ENCODE data around the gene PRR36. TPM values are rescaled to one million over a fixed set of nuclear protein-coding genes. Genes with fewer than 3 reads are reported as not detected.
A peak's percentile ranks its signal among the peaks of the same experiment; 100 is the strongest.

The PRR36 gene
- total RNA-seq, 4 donors from 2014 or later: 2.5 TPM; not detected in 3

- no peak overlapping the region for H3K4me3 ChIP-seq
- WGBS, 2 donors: 65 to 69% methylated on average over 15 to 18 of the region's 18 CpGs
- TF ChIP-seq CTCF (IDR thresholded peaks at IDR 0.05) (no peak), POLR2A (IDR thresholded peaks at IDR 0.05) (no peak), EP300 (IDR thresholded peaks at IDR 0.05) (no peak)
Measured at GRCh38 chr19:7864690-7865074, 9.5 kb downstream of the PRR36 start.

GRCh38 chr19:7863971-7864689, 10.1 kb downstream of the PRR36 start:
- H3K4me3 ChIP-seq: no peak overlapping the region
- H3K27ac ChIP-seq: no peak overlapping the region
- peaks cover 0 to 35% (median 0%) of the 10 kb centered on the region in 3 donors for H3K36me3 ChIP-seq
- 66 to 76% methylated on average over 8 to 20 of the region's 21 CpGs for WGBS, 2 donors
- peaks cover 0 to 61% of the 10 kb centered on the region in 2 donors for H3K27me3 ChIP-seq
- peaks cover 0 to 31% (median 19%) of the 10 kb centered on the region in 4 donors for H3K4me1 ChIP-seq
- TF ChIP-seq POLR2A (IDR thresholded peaks at IDR 0.05) (no peak), EP300 (IDR thresholded peaks at IDR 0.05) (no peak), CTCF (IDR thresholded peaks at IDR 0.05) (no peak)
- H3K9me3 ChIP-seq: no peaks in the 10 kb centered on the region
- DNase-seq (ENCODE audit: low spot score in 2 of 2): no peak

More at GRCh38 chr19:7864690-7865074, 9.5 kb downstream of the PRR36 start:
- Histone ChIP-seq H3K9me3 (no peaks in the 10 kb centered on the region), H3K4me1 (peaks cover 0 to 37% (median 22%) of the 10 kb centered on the region in 4 donors), H3K27me3 (peaks cover 0 to 61% of the 10 kb centered on the region in 2 donors), H3K36me3 (peaks cover 0 to 29% (median 0%) of the 10 kb centered on the region in 3 donors), H3K27ac (no peak overlapping the region)
- DNase-seq (ENCODE audit: low spot score in 2 of 2): no peak

- no peak overlapping the region for H3K27ac ChIP-seq
- no peak overlapping the region for H3K4me3 ChIP-seq
- H3K4me1 ChIP-seq: peaks cover 0 to 24% (median 12%) of the 10 kb centered on the region in 4 donors
- no peak for DNase-seq (ENCODE audit: low spot score in 2 of 2)
- peaks cover 0 to 41% (median 0%) of the 10 kb centered on the region in 3 donors for H3K36me3 ChIP-seq
- no peaks in the 10 kb centered on the region for H3K9me3 ChIP-seq
- peaks cover 0 to 57% of the 10 kb centered on the region in 2 donors for H3K27me3 ChIP-seq
- 68 to 74% methylated on average over 28 to 82 of the region's 83 CpGs for WGBS, 2 donors
- TF ChIP-seq EP300 (IDR thresholded peaks at IDR 0.05) (no peak), CTCF (IDR thresholded peaks at IDR 0.05) (no peak)
Measured at GRCh38 chr19:7863157-7863970, 10.8 kb downstream of the PRR36 start.

GRCh38 chr19:7862413-7862951, 11.7 kb downstream of the PRR36 start:
- Histone ChIP-seq H3K4me1 (peaks cover 0 to 22% (median 9%) of the 10 kb centered on the region in 4 donors), H3K27ac (no peak overlapping the region), H3K27me3 (peaks cover 0 to 48% of the 10 kb centered on the region in 2 donors), H3K36me3 (peaks cover 0 to 50% (median 0%) of the 10 kb centered on the region in 3 donors), H3K4me3 (peak overlapping the region in 2 of 4 donors; percentile 24 to 29), H3K9me3 (no peaks in the 10 kb centered on the region)
- DNase-seq (ENCODE audit: low spot score in 2 of 2): no peak
- TF ChIP-seq EP300 (IDR thresholded peaks at IDR 0.05): no peak
- WGBS, 2 donors: 20% methylated on average over 3 of the region's 67 CpGs; no CpG with 5 or more reads in 1 of the 2 donors

- Histone ChIP-seq H3K27me3 (peaks cover 0 to 41% of the 10 kb centered on the region in 2 donors), H3K36me3 (peaks cover 0 to 55% (median 0%) of the 10 kb centered on the region in 3 donors), H3K4me1 (peaks cover 0 to 22% (median 9%) of the 10 kb centered on the region in 4 donors), H3K9me3 (no peaks in the 10 kb centered on the region), H3K27ac (no peak overlapping the region), H3K4me3 (peak overlapping the region in 2 of 4 donors; percentile 24 to 29)
- DNase-seq (ENCODE audit: low spot score in 2 of 2): no peak
- WGBS, 2 donors: 40% methylated on average over 8 to 42 of the region's 63 CpGs
- TF ChIP-seq POLR2A (IDR thresholded peaks at IDR 0.05): no peak
- TF ChIP-seq CTCF (IDR thresholded peaks at IDR 0.05): no peak
- TF ChIP-seq EP300 (IDR thresholded peaks at IDR 0.05): no peak
Measured at GRCh38 chr19:7861619-7862412, 12.4 kb downstream of the PRR36 start.

Measured in tibial nerve (tissue), 4 donors.